ENCODE data around the gene NFIB. TPM values are rescaled to one million over a fixed set of nuclear protein-coding genes. Genes with fewer than 3 reads are reported as not detected.

Gene NFIB
- total and polyA plus RNA-seq, 8 donors: 8.9 to 65.0 (median 45.7) TPM

DNA sequence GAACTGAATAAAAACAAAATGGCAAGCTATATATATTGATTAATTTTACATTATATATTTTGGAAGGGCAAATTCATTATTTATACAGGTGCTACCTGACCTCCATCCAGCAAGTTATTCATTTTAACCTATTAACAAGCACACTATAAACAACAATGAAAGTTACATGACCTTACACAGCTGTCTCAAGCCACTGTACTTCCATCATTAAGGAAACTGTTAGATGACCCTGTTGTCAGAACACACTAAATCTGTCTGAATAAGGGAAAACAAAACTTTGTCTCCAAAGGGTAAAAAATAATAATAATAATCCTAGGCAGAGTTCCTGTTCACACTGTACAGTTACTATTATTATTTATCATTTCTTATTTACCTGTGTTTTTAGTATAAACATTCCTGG is 44.0 kb downstream of the NFIB start:
- Histone ChIP-seq H3K27ac (no peak overlapping the region), H3K4me1 (peaks cover 29 to 37% (median 36%) of the 10 kb centered on the region in 3 donors), H3K36me3 (no peaks in the 10 kb centered on the region), H3K9me3 (no peaks in the 10 kb centered on the region), H3K27me3 (no peaks in the 10 kb centered on the region), H3K4me3 (no peak overlapping the region)
- FAIRE-seq (no peak), DNase-seq (no peak), ATAC-seq (no peak)
- intact Hi-C loops (cut with DNase I): no loop called here
- TF ChIP-seq, protein P1, sequence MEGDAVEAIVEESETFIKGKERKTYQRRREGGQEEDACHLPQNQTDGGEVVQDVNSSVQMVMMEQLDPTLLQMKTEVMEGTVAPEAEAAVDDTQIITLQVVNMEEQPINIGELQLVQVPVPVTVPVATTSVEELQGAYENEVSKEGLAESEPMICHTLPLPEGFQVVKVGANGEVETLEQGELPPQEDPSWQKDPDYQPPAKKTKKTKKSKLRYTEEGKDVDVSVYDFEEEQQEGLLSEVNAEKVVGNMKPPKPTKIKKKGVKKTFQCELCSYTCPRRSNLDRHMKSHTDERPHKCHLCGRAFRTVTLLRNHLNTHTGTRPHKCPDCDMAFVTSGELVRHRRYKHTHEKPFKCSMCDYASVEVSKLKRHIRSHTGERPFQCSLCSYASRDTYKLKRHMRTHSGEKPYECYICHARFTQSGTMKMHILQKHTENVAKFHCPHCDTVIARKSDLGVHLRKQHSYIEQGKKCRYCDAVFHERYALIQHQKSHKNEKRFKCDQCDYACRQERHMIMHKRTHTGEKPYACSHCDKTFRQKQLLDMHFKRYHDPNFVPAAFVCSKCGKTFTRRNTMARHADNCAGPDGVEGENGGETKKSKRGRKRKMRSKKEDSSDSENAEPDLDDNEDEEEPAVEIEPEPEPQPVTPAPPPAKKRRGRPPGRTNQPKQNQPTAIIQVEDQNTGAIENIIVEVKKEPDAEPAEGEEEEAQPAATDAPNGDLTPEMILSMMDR (IDR thresholded peaks at IDR 0.05): no peak

DNA sequence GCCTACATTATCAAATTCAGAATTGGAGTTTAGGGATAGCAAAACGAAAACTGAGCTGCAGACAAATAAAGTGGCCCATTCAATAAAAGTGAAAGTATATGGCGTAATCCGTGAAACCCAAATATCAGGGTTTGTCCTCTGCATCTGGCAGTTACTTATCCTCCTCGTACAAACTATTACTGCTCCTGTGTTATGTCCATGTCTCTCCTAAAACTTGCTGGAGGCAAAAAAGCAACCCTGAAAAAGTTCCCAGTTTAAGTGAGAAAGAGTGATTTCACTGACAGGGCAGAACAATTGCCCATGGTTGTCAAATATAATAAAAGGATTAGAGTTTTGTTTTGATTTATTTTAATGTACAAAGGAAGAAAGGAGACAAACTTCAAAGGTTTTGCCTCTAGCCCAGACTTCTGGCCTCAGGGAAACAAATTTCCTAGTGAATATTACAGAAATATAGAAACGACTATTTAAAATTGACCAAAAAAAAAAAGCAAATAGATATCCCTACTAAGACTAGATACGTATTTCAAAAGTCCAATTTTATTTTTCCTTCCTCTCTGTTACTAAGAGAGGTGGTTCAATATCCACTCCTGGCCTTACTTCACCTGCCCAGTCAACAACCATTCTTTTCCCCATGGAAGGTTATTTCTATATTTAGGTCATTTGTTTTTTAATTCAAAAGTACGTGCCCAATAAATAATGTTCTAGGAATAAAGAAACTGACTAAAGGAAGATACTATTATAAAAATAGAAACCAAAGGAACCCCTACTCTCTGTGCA is 50.0 kb downstream of the NFIB start:
- FAIRE-seq (no peak), DNase-seq (no peak), ATAC-seq (no peak)
- TF ChIP-seq, protein P1 (IDR thresholded peaks at IDR 0.05): no peak
- WGBS, 2 donors: 77 to 81% methylated on average over 7 of the region's 7 CpGs
- Histone ChIP-seq H3K4me3 (no peak overlapping the region), H3K4me1 (peaks cover 7 to 17% (median 13%) of the 10 kb centered on the region in 3 donors), H3K36me3 (no peaks in the 10 kb centered on the region), H3K27me3 (no peaks in the 10 kb centered on the region), H3K9me3 (no peaks in the 10 kb centered on the region), H3K27ac (no peak overlapping the region)
- intact Hi-C loops (cut with DNase I): no loop called here

DNA sequence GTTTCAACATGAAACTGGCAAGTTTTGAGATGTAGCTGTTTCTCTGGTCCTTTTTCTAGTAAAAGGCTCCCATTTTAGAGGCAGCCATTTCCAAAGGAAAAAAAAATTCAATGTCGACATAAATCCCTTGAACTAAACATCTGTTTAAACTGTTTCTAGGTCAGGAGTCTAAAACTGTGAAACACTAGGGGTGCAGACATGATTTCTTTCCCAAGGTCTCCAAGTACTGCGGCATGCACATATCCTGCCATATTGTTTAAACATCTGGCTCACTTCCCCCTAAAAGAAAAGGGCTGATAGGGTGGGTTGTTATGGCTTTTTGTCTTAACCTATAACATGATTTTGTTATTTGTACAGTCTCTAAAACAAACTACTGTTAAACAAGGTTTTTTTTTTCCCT is 51.1 kb downstream of the NFIB start:
- intact Hi-C loops (cut with DNase I): no loop called here
- no peaks in the 10 kb centered on the region for H3K36me3 ChIP-seq
- 29 to 44% methylated on average over 2 of the region's 2 CpGs for WGBS, 2 donors
- DNase-seq: no peak
- no peak overlapping the region for H3K4me3 ChIP-seq
- no peak for FAIRE-seq
- H3K27ac ChIP-seq: no peak overlapping the region
- H3K9me3 ChIP-seq: no peaks in the 10 kb centered on the region
- no peaks in the 10 kb centered on the region for H3K27me3 ChIP-seq
- peaks cover 14 to 22% (median 17%) of the 10 kb centered on the region in 3 donors for H3K4me1 ChIP-seq
- ATAC-seq: no peak
- TF ChIP-seq, protein P1 (IDR thresholded peaks at IDR 0.05): no peak

DNA sequence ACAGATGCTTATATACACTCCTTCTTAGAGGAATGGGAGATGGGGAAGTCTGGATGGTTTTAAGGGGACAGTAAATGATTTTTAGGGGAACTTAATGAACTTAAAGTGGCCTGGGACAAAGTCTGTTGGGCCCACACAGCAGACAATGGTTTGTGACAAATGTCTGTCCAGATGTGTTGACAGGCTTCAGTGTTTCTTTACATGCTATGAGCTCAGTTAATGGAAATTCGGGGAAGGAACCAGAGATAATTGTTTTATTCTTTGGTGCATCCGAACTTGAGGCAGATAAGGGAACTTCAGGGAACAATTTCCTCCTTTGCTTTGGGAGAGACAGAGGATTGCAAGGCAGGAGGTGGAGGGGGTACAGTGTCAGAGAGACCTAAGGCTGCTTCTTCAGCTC is 52.3 kb downstream of the NFIB start:
- Histone ChIP-seq H3K4me3 (no peak overlapping the region), H3K9me3 (no peaks in the 10 kb centered on the region), H3K27ac (no peak overlapping the region), H3K27me3 (no peaks in the 10 kb centered on the region), H3K4me1 (peaks cover 14 to 23% (median 17%) of the 10 kb centered on the region in 3 donors), H3K36me3 (no peaks in the 10 kb centered on the region)
- no peak for DNase-seq
- 64 to 78% methylated on average over 2 of the region's 2 CpGs for WGBS, 2 donors
- intact Hi-C loops (cut with DNase I): no loop called here
- TF ChIP-seq, protein P1 (IDR thresholded peaks at IDR 0.05): no peak
- no peak for ATAC-seq
- no peak for FAIRE-seq

DNA sequence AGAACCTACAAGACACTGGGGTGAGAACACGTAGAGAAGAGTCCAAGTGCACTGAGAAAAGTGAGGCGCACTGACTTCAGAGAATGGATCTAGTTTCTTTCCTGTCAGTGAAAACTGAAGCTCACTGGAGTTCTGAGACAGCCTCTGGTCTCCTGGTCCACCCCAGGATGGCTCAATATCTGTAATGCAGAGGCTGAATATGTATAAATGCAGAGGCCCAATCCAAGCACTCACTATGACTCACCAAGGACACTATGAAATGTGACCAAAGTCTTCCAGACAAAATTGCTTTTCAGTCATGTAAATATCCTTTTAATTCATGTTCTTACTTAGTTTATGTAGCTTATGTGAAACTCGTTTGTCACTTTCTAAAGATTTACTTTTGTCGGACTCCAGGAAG is 53.8 kb downstream of the NFIB start:
- 90 to 98% methylated on average over 4 of the region's 4 CpGs for WGBS, 2 donors
- Histone ChIP-seq H3K36me3 (no peaks in the 10 kb centered on the region), H3K27ac (no peak overlapping the region), H3K4me3 (no peak overlapping the region), H3K4me1 (peaks cover 17 to 27% (median 23%) of the 10 kb centered on the region in 3 donors), H3K9me3 (no peaks in the 10 kb centered on the region), H3K27me3 (no peaks in the 10 kb centered on the region)
- DNase-seq: no peak
- peak in 2 of 4 donors; percentile 23 to 42 for ATAC-seq
- TF ChIP-seq, protein P1 (IDR thresholded peaks at IDR 0.05): no peak
- no peak for FAIRE-seq
- intact Hi-C loops (cut with DNase I): no loop called here

All from pancreas (tissue), 10 donors.